HG02759 (cell line): Measurements from ENCODE around the gene IQCH.
"Not testable (repeated sequence)": the region's sequence is repeated elsewhere in the genome, so short reads cannot be mapped to it uniquely, and the experiment has no call there.

Experiments used
- ATAC-seq: cut with Tn5 transposase; IDR thresholded peaks from one replicate; pipeline ENCODE4 v1.9.1; 2021; ENCODE audit warnings: mild to moderate bottlenecking, moderate library complexity; ENCODE audit not compliant: unreplicated experiment

The IQCH gene

DNA sequence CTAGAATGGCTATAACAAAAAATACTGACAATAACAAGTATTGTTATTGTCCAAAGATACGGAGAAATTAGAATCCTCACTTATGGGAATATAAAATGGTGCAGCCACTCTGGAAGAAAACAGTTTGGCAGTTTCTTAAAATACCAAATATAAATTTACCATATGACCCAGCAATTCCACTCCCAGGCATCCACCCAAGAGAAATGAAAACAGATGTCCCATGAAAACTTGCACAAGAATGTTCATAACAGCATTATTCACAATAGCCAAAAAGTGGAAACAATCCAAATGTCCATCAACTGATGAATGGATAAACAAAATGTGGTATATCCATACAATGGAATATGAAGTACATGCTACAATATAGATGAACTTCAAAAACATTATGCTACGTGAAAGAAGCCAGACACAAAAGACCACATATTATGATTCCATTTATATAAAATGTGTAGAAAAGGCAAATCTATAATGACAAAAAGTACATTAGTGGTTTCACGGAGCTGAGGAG is 9.6 kb upstream of the IQCH start:
- ATAC-seq = no peak

DNA sequence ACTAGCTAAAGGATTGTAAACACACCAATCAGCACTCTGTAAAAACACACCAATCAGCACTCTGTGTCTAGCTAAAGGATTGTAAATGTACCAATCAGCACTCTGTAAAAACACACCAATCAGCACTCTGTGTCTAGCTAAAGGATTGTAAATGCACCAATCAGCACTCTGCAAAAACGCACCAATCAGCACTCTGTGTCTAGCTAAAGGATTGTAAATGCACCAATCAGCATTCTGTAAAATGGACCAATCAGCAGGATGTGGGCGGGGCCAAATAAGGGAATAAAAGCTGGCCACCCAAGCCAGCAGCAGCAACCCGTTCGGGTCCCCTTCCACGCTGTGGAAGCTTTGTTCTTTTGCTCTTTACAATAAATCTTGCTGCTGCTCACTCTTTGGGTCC is 8.0 kb upstream of the IQCH start:
- ATAC-seq = not testable (repeated sequence)

DNA sequence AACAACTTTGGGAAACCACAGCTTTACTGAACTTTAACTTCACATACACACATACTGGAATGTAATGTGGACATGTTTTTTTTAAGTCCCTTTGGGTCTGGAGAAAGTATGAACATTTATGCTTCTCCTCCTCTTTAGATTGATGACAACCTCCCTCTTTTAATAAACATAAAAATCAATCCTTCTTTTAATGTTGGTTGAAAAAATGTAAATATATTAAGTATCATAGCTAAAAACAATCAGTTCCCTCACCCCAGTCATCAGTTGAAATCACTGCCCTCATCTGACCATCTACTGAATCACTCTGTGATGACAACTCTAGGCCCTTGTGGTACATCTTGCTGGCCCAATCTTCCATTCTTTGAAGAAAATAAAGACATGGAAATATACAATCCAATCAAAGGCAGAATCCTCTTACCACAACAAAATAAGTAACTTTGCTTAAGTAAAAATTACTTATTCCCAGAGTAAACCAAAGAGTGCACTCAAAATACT is 6.5 kb upstream of the IQCH start:
- ATAC-seq = no peak

DNA sequence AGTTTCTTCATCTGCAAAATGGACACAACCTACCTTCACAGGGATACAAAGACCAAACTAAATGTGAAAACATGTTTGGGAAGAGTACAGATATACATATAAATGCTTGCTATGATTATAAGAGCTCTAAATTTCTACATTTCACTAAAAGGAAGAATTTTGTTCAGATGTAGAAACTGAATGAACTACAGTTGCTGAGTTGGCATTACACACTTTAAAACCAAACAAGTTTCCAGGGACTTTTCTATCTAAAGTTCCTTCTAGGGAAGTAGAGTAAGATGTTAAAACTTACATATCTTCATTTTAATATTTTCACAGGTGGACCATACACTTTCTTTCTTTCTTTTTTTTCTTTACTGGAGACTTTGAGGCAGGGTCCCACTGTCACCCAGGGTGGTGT is 4.8 kb upstream of the IQCH start:
- ATAC-seq = no peak

DNA sequence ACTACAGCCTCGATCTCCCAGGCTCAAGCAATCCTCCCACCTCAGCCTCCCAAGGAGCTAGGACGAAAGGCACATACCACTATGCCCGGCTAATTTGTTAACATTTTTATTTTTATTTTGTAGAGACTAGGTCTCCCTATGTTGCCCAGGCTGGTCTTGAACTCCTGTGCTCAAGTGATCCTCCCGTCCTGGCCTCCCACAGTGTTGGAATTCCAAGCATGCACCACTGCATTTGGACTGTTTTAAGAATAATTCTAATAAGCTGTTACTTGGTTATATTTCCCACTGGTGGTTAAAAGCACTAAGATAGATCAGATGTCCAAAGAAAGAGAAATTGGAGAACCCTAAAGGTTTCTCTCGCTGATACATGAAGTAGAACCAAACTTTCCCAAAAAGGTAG is 3.3 kb upstream of the IQCH start:
- no peak for ATAC-seq

DNA sequence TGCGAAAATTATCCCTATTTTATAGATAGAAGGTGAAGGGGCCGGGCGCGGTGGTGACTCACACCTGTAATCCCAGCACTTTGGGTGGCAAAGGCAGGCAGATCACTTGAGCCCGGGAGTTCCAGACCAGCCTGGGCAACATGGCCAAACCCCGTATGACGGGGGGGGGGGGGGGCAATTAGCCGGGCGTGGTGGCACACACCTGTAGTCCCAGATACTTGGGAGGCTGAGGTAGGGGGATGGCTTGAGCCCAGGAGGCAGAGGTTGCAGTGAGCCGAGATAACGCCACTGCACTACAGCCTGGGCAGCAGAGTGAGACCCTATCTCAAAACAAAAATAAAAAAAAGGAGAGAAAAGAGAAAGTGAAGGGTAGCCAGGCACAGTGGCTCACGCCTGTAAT is 1.5 kb upstream of the IQCH start:
- no peak for ATAC-seq

DNA sequence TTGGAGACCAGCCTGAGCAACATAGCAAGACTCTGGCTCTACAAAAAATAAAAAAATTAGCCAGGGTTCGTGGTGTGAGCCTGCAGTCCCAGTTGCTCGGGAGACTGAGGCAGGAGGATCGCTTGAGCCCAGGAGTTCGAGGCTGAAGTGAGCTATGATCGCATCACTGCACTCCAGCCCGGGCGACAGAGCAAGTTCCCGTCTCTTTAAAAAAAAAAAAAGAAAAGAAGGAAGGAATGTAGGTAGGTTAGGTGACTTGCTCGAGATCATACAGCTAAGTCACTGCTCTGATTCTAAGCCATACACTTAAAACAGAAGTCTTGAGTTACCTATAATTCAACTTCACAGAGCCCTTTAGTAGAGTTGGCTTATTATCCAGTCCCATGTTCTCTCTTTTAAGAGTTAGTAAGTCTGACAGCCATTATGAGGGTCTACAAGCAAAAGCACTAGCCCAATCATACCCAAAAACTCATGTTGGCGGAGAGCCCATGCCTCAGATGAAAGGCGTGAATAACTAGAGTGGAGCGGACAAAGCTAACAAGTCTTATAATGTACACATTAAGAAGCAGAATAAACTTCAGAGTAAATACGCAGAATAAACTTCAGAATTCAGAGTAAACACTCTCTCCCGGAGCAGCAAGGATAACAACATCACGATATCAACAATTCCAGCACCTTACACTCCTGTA is 893 bp upstream of the IQCH start:
- no peak for ATAC-seq

DNA sequence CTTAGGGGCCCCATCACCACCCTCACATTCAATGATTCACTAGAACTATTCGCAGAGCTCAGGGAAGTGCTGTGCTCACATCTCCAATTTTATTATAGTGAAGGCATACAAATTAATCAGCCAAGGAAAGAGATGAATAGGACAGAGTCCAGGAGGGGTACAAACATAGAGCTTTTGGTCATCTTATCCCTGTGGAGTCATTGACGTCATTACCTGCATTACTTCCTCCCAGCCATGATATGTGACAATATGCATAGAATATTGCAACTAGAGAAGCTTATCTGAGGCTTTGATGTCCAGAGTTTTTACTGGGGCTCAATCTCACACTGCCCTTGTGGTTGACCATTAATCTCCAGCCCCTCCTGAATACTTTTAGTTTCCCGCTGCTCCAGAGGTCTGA is 1.5 kb downstream of the IQCH start:
- no peak for ATAC-seq

DNA sequence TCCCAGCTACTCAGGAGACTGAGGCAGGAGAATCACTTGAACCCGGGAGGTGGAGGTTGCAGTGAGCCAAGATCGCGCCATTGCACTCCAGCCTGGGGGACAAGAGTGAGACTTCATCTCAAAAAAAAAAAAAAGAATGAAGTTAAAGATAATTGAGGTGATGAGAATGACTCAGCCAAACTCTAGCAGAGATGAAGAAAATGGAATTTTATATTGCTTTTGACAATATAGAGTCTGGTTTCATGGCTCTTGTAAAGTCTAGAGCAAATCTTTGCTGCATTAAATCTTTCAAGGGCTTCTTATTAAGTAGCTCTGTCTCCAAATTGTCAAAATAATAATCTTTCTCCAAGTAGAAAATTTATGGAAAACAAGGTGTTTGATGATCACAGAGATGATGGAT is 3.8 kb downstream of the IQCH start:
- not testable (repeated sequence) for ATAC-seq

DNA sequence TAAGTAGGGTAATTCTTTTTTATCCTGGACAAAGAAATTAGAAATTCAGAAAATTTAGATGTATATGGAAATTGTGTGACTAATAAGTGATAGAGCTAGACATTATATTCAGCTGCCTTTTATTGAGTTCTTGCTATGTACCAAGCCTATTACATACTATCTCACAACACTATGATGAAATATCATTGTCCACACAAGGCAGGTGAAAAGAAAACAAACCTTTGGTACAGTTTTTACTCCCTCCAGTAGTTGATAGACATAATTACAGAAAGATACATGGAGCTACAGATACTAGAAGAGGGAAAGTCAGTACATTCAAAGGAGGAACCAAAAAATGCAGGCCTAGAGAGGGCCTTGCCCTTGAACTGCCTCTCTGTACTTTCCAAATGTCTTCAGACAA is 4.8 kb downstream of the IQCH start:
- ATAC-seq = no peak

DNA sequence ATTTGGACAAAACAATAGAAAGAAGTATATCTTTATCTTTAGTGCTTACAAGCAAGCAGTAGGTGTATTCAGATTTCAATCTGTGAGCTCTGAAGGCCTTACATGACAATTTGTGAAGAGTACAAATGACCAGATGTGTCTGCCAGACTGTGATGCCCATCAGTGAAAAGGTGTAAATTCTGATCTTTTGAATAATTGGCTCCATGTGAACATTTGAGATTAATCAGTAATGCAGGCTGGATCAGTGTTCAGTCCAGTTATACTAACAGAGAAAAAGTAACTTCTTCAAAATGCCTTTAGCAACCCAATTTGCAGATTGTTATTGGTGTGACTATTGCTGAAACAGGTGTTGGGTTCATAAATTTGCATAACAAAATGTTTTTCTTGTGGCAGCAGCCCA is 5.2 kb downstream of the IQCH start:
- no peak for ATAC-seq

DNA sequence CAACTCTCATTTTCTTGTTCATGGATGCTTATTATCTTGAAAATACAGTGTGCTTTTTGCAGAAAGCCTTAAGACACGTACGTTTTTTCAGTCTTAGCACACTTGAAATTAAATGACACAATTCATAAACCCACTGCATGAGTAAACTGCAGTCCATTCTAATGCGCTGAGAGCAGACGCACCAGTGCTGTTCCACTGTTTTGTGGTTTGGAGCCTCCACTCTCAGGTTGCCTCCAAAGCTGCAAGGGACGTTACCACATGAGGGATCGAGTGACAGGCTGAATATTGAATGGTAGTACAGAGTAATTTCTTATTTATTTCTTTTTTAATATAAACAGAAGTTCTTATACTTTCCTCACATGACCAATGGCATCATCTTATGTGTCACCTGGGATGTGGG is 12.3 kb downstream of the IQCH start:
- ATAC-seq = no peak

DNA sequence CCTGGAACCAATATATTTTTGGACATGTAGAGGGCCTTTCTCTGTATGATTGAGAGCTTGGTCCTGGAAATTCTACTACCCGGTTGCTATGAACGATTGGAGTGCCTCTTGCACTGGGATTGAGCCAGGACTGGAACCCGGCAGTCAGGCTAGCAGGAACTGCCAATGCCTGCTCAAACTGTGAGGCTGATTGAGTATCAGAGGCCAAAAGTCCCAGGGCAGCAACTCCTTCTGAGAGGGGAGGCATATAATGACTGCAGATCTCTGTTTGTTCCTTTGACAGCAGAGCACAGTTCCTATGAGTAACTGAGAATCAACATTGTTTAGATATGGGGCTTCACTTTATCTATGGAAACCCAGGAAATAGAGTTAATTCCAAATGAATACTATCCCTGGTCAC is 12.9 kb downstream of the IQCH start:
- no peak for ATAC-seq

DNA sequence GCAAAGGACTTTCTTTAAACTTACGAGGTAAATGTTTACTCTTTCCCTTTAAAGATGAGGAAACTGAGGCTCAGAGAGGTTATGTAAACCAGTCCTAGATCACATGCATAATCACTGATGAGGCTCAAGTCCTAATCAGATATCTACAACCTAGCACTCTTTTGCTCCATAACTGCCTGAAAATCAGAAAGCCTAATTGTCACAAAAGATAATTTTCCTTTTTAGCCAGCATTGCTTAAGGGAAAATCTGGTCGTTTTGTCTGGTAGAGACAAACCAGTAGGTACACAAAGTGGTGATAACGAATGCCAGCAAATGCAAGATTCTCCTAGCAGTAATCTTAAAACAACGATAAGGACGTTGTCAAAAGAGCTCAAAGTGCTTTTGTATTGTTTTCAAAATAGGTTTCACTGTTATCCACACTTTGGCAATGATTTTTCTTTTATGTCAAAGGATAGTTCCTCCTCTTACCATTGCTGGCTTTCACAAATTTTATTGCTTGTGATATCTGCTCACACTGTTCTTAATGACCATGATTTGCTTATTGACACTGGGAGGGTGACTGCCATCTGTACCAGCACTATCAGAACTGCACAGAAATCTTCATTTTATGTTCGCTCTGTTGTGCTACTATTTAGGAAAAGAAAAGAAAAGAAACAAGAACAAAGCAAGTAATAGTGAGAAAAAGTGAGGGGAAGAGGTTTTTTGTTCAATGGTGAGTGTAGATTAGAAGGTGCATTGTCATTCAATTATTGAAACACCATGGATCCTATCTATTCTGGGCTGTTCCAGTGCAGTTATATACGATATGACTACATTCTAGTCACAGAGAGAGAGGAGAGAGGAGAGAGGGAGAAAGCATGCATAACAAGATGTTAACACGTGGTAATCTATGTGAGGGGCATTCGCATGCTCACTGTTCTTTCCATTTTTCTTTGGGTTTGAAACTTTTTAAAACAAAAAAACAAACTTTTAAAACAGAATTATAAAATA is 13.7 kb downstream of the IQCH start:
- ATAC-seq = no peak

DNA sequence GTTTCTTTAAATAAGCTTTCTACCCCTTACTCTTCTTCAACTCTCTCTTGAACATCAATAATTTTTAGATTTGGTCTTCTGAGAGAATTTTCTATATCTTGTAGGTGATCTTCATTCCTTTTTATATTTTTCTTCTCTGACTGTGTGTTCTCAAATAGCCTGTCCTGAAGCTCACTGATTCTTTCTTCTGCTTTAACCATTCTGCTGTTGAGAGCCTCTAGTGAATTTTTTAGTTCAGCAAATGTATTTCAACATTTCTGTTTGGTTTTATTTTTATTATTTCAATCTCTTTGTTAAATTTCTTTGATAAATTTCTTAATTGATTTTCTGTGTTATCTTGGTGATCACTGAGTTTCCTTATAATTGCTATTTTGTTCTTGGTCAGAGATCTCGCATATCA is 19.6 kb downstream of the IQCH start:
- no peak for ATAC-seq

DNA sequence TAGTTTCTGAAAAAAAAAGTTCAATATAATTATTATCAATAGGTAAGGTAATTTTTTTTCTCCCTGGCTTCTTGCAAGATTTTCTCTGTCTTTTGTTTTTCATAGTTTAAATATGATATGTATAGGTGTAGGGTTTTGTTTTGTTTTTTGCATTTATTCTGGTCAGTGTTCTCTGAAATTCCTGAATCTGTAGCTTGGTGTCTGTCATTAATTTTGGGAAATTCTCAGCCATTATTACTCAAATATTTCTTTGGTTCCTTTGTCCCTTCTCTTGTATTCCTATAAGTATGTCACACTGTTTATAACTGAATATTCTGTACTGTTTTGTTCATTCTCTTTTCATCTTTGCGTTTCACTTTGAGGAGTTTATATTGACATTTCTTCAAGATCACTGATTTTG is 22.1 kb downstream of the IQCH start:
- no peak for ATAC-seq

DNA sequence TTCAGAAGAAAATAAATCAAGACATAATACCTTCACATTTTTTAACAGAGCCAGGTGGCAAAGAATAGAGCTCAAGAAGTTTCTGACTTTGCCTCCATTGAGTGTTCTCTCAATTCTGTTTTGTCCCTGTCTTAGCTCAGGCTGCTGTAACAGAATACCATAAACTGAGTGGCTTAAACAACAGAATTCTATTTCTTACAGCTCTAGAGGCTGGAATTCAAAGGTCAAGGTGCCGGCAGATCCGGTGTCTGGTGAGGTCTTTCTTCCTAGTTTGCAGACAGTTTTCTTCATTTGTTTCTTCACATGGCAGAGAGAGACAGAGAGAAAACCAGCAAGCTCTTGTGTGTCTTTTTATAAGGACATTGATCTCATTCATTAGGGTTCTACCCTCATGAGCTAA is 25.6 kb downstream of the IQCH start:
- ATAC-seq = no peak

DNA sequence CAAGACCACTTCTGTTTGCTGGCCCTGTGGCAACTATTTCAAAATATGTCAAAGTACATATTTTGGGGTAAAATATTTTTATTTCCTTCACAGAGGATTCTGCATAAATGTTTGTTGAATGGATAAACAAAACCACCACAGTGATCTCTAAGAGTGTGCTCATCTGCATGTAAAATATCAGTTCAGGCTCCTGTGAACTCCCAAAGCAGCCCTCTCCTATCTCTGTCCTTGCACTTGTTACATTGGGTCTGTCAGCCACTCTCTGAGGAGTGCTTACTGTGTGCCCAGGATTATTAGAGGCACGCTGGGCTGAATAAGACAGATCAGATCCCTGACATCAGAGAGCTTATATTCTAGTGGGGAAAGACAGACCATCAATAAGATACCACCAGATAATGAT is 27.1 kb downstream of the IQCH start:
- ATAC-seq = no peak

DNA sequence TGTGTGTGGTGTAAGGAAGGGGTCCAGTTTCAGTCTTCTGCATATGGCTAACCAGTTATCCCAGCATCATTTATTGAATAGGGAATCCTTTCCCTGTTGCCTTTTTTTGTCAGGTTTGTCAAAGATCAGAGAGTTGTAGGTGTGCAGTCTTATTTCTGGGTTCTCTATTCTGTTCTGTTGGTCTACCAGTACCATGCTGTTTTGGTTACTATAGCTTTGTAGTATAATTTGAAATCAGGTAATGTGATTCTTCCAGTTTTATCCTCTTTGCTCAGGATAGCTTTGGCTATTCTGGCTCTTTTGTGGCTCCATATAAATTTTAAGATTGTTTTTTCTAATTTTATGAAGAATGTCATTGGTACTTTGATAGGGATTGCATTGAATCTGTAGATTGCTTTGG is 31.0 kb downstream of the IQCH start:
- ATAC-seq = not testable (repeated sequence)

DNA sequence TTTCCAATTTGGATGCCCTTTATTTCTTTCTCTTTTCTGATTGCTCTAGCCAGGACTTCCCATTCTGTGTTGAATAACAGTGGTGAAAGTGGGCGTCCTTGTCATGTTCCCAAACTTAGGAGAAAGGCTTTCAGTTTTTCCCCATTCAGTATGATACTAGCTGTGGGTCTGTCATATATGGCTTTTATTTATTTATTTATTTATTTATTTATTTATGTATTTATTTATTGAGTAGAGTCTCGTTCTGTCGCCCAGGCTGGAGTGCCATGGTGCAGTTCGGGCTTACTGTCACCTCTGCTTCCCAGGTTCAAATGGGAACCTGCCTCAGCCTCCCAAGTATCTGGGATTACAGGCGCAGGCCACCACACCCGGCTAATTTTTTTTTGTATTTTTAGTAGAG is 31.8 kb downstream of the IQCH start:
- not testable (repeated sequence) for ATAC-seq

DNA sequence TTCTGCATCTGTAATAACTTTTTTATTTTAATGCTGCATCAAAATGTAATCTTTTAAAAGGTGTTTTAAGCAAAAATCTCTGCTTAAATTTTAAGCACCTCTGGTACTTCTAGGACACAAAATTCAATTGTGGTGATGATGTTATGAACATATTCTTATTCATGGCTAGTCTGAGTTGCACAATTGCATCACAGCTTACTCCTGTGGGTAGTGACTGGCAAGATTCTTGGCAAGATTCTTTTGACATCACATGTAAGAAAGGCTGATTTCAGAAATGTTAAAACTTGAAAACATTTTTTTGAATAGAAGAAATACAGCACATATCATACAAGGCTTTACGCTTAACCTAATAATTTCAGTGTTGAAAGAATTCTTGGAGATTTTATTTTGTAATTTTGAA is 35.7 kb downstream of the IQCH start:
- no peak for ATAC-seq

DNA sequence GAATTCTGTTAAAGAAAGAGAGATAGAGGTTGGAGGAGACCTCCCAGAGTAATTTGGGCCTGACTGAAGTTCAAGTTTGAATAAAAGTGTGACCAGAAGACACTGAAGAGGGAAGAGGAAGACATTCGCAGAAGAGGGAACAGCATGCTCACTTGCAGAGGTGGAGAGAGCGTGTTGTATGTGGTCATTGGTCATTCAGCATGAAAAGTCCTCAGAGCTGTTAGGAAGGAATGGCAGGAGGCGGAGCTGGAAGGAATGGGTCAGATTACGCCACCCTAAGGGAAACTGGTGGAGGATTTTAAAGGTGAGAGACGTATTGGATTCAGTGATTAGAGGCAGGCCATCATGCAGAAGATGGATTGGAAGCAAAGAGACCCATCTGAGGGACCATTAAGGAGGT is 41.6 kb downstream of the IQCH start:
- no peak for ATAC-seq
